Lung (tissue), 12 donors: Measurements from ENCODE around the gene HUNK. TPM values are rescaled to one million over a fixed set of nuclear protein-coding genes. Genes with fewer than 3 reads are reported as not detected.

ENCODE experiments used
- ATAC-seq: fragments of 200-7000 bp; cut with Tn5 transposase; one replicate; pipeline ENCODE4 v1.9.1; 2020; ENCODE audit warnings: moderate number of reproducible peaks; ENCODE audit not compliant: insufficient read depth, low FRiP score
- DNase-seq, 3 donors: peaks; one replicate each; pipeline ENCODE4 v3.0.0-alpha.2; 2013 to 2017
- H3K27ac ChIP-seq, 2 donors: one replicate each; pipeline ENCODE4 v1.5.1; 2013; ENCODE audit warnings: mild to moderate bottlenecking in 2 of 2, moderate library complexity in 2 of 2, control low read depth in 1 of 2, inconsistent platforms in 1 of 2, low read depth in 1 of 2, low read length in 1 of 2
- H3K27me3 ChIP-seq, 3 donors: one replicate each; pipeline ENCODE4 v1.5.1; 2013; ENCODE audit warnings: low read length in 2 of 3; ENCODE audit not compliant: control insufficient read depth in 3 of 3, insufficient read depth in 3 of 3
- H3K36me3 ChIP-seq, 4 donors: one replicate each; pipeline ENCODE4 v1.5.1; 2013; ENCODE audit warnings: low read length in 4 of 4, mild to moderate bottlenecking in 1 of 4, moderate library complexity in 1 of 4; ENCODE audit not compliant: control insufficient read depth in 4 of 4, insufficient read depth in 4 of 4
- H3K4me1 ChIP-seq, 5 donors: one replicate each; pipeline ENCODE4 v1.5.1; 2013; ENCODE audit warnings: low read length in 5 of 5, mild to moderate bottlenecking in 2 of 5, moderate library complexity in 1 of 5; ENCODE audit not compliant: control insufficient read depth in 5 of 5, insufficient read depth in 5 of 5
- H3K4me3 ChIP-seq: one replicate; pipeline ENCODE4 v1.5.1; 2013; ENCODE audit warnings: mild to moderate bottlenecking, control low read depth, moderate library complexity
- H3K9ac ChIP-seq, 2 donors: one replicate each; pipeline ENCODE4 v1.5.1; 2013; ENCODE audit warnings: low read length in 2 of 2, control low read depth in 1 of 2; ENCODE audit not compliant: insufficient read depth in 1 of 2
- H3K9me3 ChIP-seq, 4 donors: one replicate each; pipeline ENCODE4 v1.5.1; 2013; ENCODE audit warnings: low read length in 3 of 4, mild to moderate bottlenecking in 1 of 4, moderate library complexity in 1 of 4; ENCODE audit not compliant: control insufficient read depth in 4 of 4, insufficient read depth in 3 of 4
- CTCF ChIP-seq: IDR thresholded peaks from 2 replicates; pipeline ENCODE4 v1.5.1; 2012; ENCODE audit warnings: mild to moderate bottlenecking; ENCODE audit errors: control extremely low read depth, extremely low read depth
- WGBS, 2 donors: extraction: QIAGEN DNeasy Blood & Tissue Kit; methylation state at CpG; one replicate each; pipeline ENCODE4 v1.1.7; 2013; 5-methylcytosine and 5-hydroxymethylcytosine counted together
- polyA plus RNA-seq, 2 donors: library from polyadenylated mRNA; stranded (reverse); fragments of 200-250 nt; gene quantifications; one replicate each; pipeline ENCODE4 v1.2.1, GENCODE V29; 2013
- total RNA-seq, 2 donors: library from RNA; depleted of rRNA in 1 of 2; stranded (reverse); fragments of >200 nt in 1 of 2; gene quantifications; one replicate each; pipeline ENCODE4 v1.2.1, GENCODE V29; 2014 to 2021
- donor health status: control.
- donor health status: control.
- donor health status: Bipolar disorder and iron deficiency.
- donor health status: healthy.
- donor health status: DM: yes; HTN: yes; CAD: no.

Gene HUNK
- total and polyA plus RNA-seq, 4 donors, result 0.27 to 2.4 (median 1.4) TPM

DNA sequence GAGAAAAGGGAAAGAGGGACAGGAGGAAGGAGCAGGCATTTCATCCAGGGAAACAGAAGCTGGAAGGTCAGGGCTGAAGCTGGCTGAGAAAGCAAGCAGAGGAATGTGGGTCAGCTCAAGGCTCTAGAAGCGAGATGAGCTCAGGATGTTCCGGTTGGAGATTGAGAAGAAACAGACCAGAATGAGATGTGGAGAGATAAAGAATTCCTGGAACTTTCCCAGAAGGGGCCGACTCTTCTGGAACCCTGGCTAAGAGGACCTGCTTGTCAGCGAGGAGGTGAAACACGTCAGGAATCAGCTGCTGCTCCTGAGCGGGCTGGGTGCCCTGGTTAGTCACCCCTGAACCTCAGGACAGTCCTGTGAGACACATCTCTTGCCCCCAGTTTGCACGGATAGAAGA, 75.9 kb downstream of the HUNK start:
- Histone ChIP-seq H3K36me3 (peaks cover 0 to 4% (median 2%) of the 10 kb centered on the region in 4 donors), H3K9ac (no peak overlapping the region), H3K27me3 (no peaks in the 10 kb centered on the region), H3K4me3 (no peak overlapping the region), H3K27ac (no peak overlapping the region), H3K4me1 (peaks cover 0 to 37% (median 14%) of the 10 kb centered on the region in 5 donors), H3K9me3 (no peaks in the 10 kb centered on the region)
- TF ChIP-seq CTCF, result no peak
- DNase-seq, result peak in 1 of 3 donors; percentile 28
- WGBS, 2 donors, result 73 to 88% methylated on average over 7 of the region's 7 CpGs
- ATAC-seq, result no peak

DNA sequence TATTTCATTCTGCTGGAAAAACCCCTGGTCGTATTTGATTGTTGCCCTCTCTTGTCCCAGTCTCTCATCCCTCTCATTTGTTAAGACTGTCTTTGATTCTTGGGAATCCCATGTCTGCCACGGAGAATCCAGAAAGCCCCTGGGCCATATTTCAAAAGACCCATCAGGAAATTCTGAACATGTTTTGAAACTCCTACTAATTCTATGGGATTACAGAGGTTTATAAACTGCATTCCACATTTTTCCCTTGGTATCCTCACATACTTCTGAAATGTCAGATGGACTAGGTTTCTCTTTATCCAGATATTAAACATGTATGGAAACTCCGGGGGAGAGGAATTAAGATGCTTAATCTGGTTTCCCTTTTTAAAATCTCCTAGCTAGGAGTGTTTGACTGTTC, 80.0 kb downstream of the HUNK start:
- Histone ChIP-seq H3K9ac (no peak overlapping the region), H3K9me3 (no peaks in the 10 kb centered on the region), H3K4me1 (peaks cover 0 to 12% (median 0%) of the 10 kb centered on the region in 5 donors), H3K27ac (no peak overlapping the region), H3K27me3 (no peaks in the 10 kb centered on the region), H3K36me3 (peaks cover 0 to 6% (median 2%) of the 10 kb centered on the region in 4 donors), H3K4me3 (no peak overlapping the region)
- 86 to 91% methylated on average over 3 of the region's 3 CpGs for WGBS, 2 donors
- ATAC-seq (no peak), DNase-seq (no peak)
- TF ChIP-seq CTCF, result no peak

- Histone ChIP-seq H3K4me1 (no peaks in the 10 kb centered on the region), H3K4me3 (no peak overlapping the region), H3K9me3 (no peaks in the 10 kb centered on the region), H3K27me3 (no peaks in the 10 kb centered on the region), H3K36me3 (peaks cover 0 to 8% (median 3%) of the 10 kb centered on the region in 4 donors), H3K27ac (no peak overlapping the region), H3K9ac (no peak overlapping the region)
- TF ChIP-seq CTCF, result no peak
- DNase-seq (no peak), ATAC-seq (no peak)
- WGBS, 2 donors, result 71 to 78% methylated on average over 2 of the region's 2 CpGs
These were observed 84.8 kb downstream of the HUNK start for GRCh38 chr21:31957631-31958030.

DNA sequence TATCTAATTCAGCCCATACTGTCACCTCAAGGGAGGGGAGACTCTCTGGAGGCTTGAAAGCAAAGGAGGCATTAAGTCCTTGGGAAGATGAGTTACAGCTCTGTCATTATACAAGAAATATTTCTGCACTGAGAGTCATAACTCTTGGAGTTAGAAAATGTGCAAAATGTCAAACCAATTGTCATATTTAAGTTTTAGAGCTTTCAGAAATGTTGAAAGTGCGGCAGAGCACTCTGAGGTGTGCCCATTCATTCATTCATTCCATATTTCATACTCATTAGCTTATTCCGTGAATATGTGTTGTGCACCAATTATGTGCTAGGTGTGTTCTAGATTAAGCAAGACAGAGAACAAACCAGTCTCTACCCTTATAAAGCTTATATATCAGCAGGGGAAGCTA, 87.1 kb downstream of the HUNK start:
- Histone ChIP-seq H3K27ac (no peak overlapping the region), H3K4me1 (peaks cover 0 to 6% (median 0%) of the 10 kb centered on the region in 5 donors), H3K4me3 (no peak overlapping the region), H3K36me3 (peaks cover 0 to 8% (median 1%) of the 10 kb centered on the region in 4 donors), H3K9me3 (no peaks in the 10 kb centered on the region), H3K27me3 (no peaks in the 10 kb centered on the region), H3K9ac (no peak overlapping the region)
- no peak for ATAC-seq
- WGBS, 2 donors, result 49 to 74% methylated on average over 2 of the region's 2 CpGs
- DNase-seq, result no peak
- TF ChIP-seq CTCF, result no peak
